GM13976 (cell line): ENCODE measurements around the gene KIF22.
"Not testable (repeated sequence)": the region's sequence is repeated elsewhere in the genome, so short reads cannot be mapped to it uniquely, and the experiment has no call there.

Experiments
- DNase-seq: peaks from one replicate; pipeline ENCODE4 v3.0.0; 2012; ENCODE audit warnings: low spot score
- CTCF ChIP-seq: IDR thresholded peaks from 2 replicates; pipeline ENCODE4 v1.5.1; 2012; ENCODE audit warnings: borderline replicate concordance, mild to moderate bottlenecking; ENCODE audit not compliant: insufficient read depth; ENCODE audit errors: extremely low read depth, missing control alignments, control extremely low read depth
- in situ Hi-C: fragments of 300-500 bp; cut with MboI; formaldehyde crosslinking; loops from one replicate; pipeline ENCODE4 v1.12.0; 2022; ENCODE audit warnings: low sequenced_read_pairs, mixed read lengths, inconsistent platforms; ENCODE audit not compliant: unreplicated experiment

The KIF22 gene

DNA sequence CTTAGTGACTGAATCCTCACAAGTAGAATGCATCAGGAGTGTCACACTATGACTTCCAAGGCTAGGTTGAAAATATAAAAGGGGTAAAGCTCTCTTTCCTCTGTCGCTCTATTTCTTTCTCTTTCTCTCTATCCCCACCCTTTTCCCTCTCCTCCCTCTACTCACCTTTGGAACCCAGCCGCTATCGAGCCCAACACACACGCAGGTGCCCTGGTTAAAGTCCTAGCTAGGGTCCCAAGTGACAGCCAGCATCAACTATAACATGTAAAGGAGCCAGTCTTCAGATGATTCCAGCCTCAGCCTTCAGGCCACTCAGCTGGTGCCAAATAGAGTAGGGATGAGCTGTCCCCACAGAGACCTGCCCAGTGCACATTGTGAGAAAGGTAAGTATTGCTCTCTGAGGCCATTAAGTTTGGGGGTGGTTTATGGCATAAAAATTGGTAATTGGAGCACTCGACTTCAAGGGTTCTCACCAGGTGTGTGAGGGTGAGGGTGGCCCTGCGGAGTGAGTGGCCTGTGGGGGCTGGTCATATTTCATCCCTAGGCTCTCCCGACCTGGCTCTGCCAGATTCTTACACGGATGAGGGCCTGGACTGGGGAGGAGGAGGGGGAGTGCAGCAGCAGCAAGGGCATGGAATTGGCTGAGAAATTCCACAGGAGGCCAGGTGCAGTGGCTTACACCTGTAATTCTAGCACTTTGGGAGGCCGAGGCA lies 29.8 kb upstream of the KIF22 start:
- no peak for DNase-seq
- in situ Hi-C loops = no loop called here

GRCh38 chr16:29761280-29761651 lies 29.3 kb upstream of the KIF22 start:
- in situ Hi-C loops, DNase-seq: not testable (repeated sequence)

More for the DNA sequence above, 29.8 kb upstream of the KIF22 start:
- no peak for TF ChIP-seq CTCF

DNA sequence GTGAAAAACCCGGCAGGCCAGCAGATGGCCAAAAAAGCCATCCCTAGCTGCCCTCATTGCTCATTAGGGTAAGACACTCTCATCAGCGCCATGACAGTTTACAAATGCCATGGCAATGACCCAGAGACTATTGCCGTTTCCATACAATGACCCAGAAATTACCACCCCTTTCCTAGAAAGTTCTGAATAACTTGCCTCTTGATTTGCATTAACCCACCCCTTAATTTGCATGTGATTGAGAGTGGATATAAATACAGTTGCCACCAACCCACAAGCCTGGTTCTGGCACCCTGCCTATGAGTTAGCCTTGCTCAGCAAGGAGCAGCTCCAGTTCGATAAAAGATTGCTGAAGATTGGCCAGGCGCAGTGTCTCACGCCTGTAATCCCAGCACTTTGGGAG lies 28.7 kb upstream of the KIF22 start:
- TF ChIP-seq CTCF = no peak
- no peak for DNase-seq
- in situ Hi-C loops = no loop called here

DNA sequence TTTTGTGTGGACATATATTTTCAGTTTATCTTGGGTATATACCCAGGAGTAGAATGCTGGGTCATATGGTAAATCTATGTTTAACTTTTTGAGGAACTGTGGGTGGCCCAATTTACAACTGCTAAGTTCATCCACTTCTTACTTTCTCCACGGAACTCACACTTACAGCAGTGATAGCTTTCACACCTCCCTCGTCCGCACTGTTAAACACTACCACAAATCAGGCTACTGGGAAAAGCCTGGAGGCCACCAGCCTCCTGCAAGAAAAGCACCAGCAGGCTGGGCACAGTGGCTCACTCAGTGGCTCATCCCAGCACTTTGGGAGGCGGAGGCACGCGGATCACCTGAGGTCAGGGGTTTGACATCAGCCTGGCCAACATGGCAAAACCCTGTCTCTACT lies 27.2 kb upstream of the KIF22 start:
- no peak for TF ChIP-seq CTCF
- DNase-seq = no peak
- in situ Hi-C loops = no loop called here

- in situ Hi-C loops = no loop called here
- DNase-seq = no peak
- no peak for TF ChIP-seq CTCF
Measured at GRCh38 chr16:29765167-29766032, 25.2 kb upstream of the KIF22 start.

GRCh38 chr16:29766571-29766970 lies 24.0 kb upstream of the KIF22 start:
- in situ Hi-C loops = no loop called here
- no peak for DNase-seq
- no peak for TF ChIP-seq CTCF

GRCh38 chr16:29767062-29767461 lies 23.5 kb upstream of the KIF22 start:
- no peak for DNase-seq
- no peak for TF ChIP-seq CTCF
- in situ Hi-C loops = no loop called here
